HCEC 1CT (cell line): ENCODE data around the gene CDH4.

Experiments
- DNase-seq: peaks from one replicate; pipeline ENCODE4 v3.0.0-alpha.2; 2017

The CDH4 gene

GRCh38 chr20:61662226-61662967 lies 410.3 kb downstream of the CDH4 start:
- no peak for DNase-seq

GRCh38 chr20:61662968-61663331 lies 410.9 kb downstream of the CDH4 start:
- DNase-seq, result no peak

GRCh38 chr20:61663521-61664425 lies 411.7 kb downstream of the CDH4 start:
- no peak for DNase-seq

GRCh38 chr20:61664556-61665320 lies 412.7 kb downstream of the CDH4 start:
- DNase-seq, result no peak

GRCh38 chr20:61665528-61666470 lies 413.7 kb downstream of the CDH4 start:
- DNase-seq, result no peak

GRCh38 chr20:61666471-61666832 lies 414.4 kb downstream of the CDH4 start:
- no peak for DNase-seq

- no peak for DNase-seq
Measured at GRCh38 chr20:61667056-61667792, 415.2 kb downstream of the CDH4 start.

GRCh38 chr20:61668065-61668650 lies 416.1 kb downstream of the CDH4 start:
- no peak for DNase-seq

GRCh38 chr20:61668771-61669503 lies 416.9 kb downstream of the CDH4 start:
- no peak for DNase-seq

- no peak for DNase-seq
Measured at GRCh38 chr20:61670274-61670673, 418.2 kb downstream of the CDH4 start.

- no peak for DNase-seq
Measured at GRCh38 chr20:61671559-61671958, 419.5 kb downstream of the CDH4 start.

- no peak for DNase-seq
Measured at GRCh38 chr20:61673152-61673847, 421.2 kb downstream of the CDH4 start.

- no peak for DNase-seq
Measured at GRCh38 chr20:61674121-61674520, 422.1 kb downstream of the CDH4 start.

GRCh38 chr20:61674688-61675087 lies 422.6 kb downstream of the CDH4 start:
- DNase-seq, result no peak

GRCh38 chr20:61677928-61678327 lies 425.9 kb downstream of the CDH4 start:
- DNase-seq, result no peak

- no peak for DNase-seq
Measured at GRCh38 chr20:61678437-61678836, 426.4 kb downstream of the CDH4 start.

- no peak for DNase-seq
Measured at GRCh38 chr20:61679473-61679872, 427.4 kb downstream of the CDH4 start.

- DNase-seq, result no peak
Measured at GRCh38 chr20:61680096-61680495, 428.0 kb downstream of the CDH4 start.

- DNase-seq, result no peak
Measured at GRCh38 chr20:61682114-61682995, 430.3 kb downstream of the CDH4 start.
